GM12878 (cell line): ENCODE results near the gene PLA2G12B. TPM values are rescaled to one million over a fixed set of nuclear protein-coding genes. Genes with fewer than 3 reads are reported as not detected.
A peak's percentile ranks its signal among the peaks of the same experiment; 100 is the strongest.

ENCODE experiments used
- ATAC-seq: fragments of 200-7000 bp; cut with Tn5 transposase; 3 replicates; pipeline ENCODE4 v1.9.1; 2020; ENCODE audit warnings: mild to moderate bottlenecking, moderate library complexity
- BruUV-seq: library from RNA; stranded (reverse); fragments of 400-500 nt; replicated peaks from 2 replicates; lab custom pipeline; 2021; lab: Mats Ljungman, UMichigan
- CTCF ChIA-PET: fragments of 300-600 bp; sonication (Branson Sonifier 250); formaldehyde crosslinking; extraction: SDS; loops from one replicate; lab custom pipeline; 2021; ENCODE audit warnings: inconsistent platforms; lab: Yijun Ruan, JAX
- POLR2A ChIA-PET: fragments of 350-600 bp; formaldehyde crosslinking; extraction: SDS; loops from one replicate; lab custom pipeline; 2021; ENCODE audit warnings: inconsistent platforms; lab: Charles Lee
- RAD21 ChIA-PET: fragments of 300-600 bp; sonication (Branson Sonifier 250); formaldehyde crosslinking; loops from one replicate; lab custom pipeline; 2023; ENCODE audit warnings: antibody characterized with exemption; ENCODE audit not compliant: unreplicated experiment; lab: Charles Lee
- SMC1A ChIA-PET: fragments of 300-600 bp; sonication (Branson Sonifier 250); formaldehyde crosslinking; loops from one replicate; lab custom pipeline; 2023; ENCODE audit not compliant: unreplicated experiment, uncharacterized antibody; lab: Charles Lee
- DNase-seq: peaks from one replicate; pipeline ENCODE4 v3.0.0-alpha.2; 2011; ENCODE audit warnings: low read depth, low spot score
- FAIRE-seq: peaks from 3 replicates; lab custom pipeline; 2011; peaks lifted over from hg19 to GRCh38; lab: Jason Lieb, UNC
- H2AFZ ChIP-seq: 2 replicates; pipeline ENCODE4 v1.6.0; 2011; ENCODE audit warnings: low read depth, low read length, control low read depth; ENCODE audit not compliant: control insufficient read depth
- H3K27ac ChIP-seq: 2 replicates; pipeline ENCODE4 v1.5.1; 2011; ENCODE audit warnings: control low read depth; ENCODE audit not compliant: control insufficient read depth, insufficient read depth
- H3K27me3 ChIP-seq, 2 experiments: replicated peaks in 1 of 2; 2 replicates each; pipeline versions ENCODE4 v1.6.0 to v1.6.1; 2011; ENCODE audit warnings: low read length in 1 of 2; ENCODE audit not compliant: control insufficient read depth in 2 of 2, insufficient read depth in 2 of 2
- H3K36me3 ChIP-seq, 2 experiments: 2 replicates each; pipeline ENCODE4 v1.5.1; 2011; ENCODE audit warnings: low read length in 1 of 2; ENCODE audit not compliant: control insufficient read depth in 2 of 2, insufficient read depth in 2 of 2
- H3K4me1 ChIP-seq: 2 replicates; pipeline ENCODE4 v1.6.1; 2011; ENCODE audit warnings: mild to moderate bottlenecking, low read length, moderate library complexity, mixed read lengths; ENCODE audit not compliant: control insufficient read depth, insufficient read depth
- H3K4me2 ChIP-seq: 2 replicates; pipeline ENCODE4 v1.6.0; 2011; ENCODE audit warnings: control low read depth; ENCODE audit not compliant: control insufficient read depth, insufficient read depth
- H3K4me3 ChIP-seq: fragments of 200-600 bp; sonication (generic); 2 replicates; pipeline ENCODE4 v1.5.1; 2016
- H3K79me2 ChIP-seq: 2 replicates; pipeline ENCODE4 v1.6.0; 2011; ENCODE audit warnings: low read length; ENCODE audit not compliant: control insufficient read depth, insufficient read depth
- H3K9ac ChIP-seq: 2 replicates; pipeline ENCODE4 v1.8.0; 2011; ENCODE audit warnings: low read length, control low read depth, mixed read lengths; ENCODE audit not compliant: control insufficient read depth, insufficient read depth
- H3K9me3 ChIP-seq: replicated peaks from 3 replicates; pipeline ENCODE4 v1.5.1; 2011; ENCODE audit warnings: mild to moderate bottlenecking, low read length; ENCODE audit not compliant: control insufficient read depth, insufficient read depth
- H4K20me1 ChIP-seq: 2 replicates; pipeline ENCODE4 v1.6.0; 2011; ENCODE audit not compliant: control insufficient read depth, insufficient read depth
- BCL11A ChIP-seq: IDR thresholded peaks from 2 replicates; pipeline ENCODE4 v1.6.1; 2011; ENCODE audit warnings: low read depth, low read length
- CBX5 ChIP-seq: sonication (generic); IDR thresholded peaks from 2 replicates; pipeline ENCODE4 v1.6.1; 2016; ENCODE audit warnings: low read depth, moderate library complexity, mild to moderate bottlenecking, inconsistent platforms
- CEBPB ChIP-seq, 2 experiments: fragments of 150-350 bp in 1 of 2; IDR thresholded peaks; 2 replicates each; pipeline ENCODE4 v1.6.1; 2012 to 2014; ENCODE audit warnings: low read depth in 2 of 2, low read length in 2 of 2, borderline replicate concordance in 1 of 2, inconsistent platforms in 1 of 2
- CHD2 ChIP-seq: IDR thresholded peaks from 2 replicates; pipeline ENCODE4 v1.6.1; 2011; ENCODE audit warnings: low read depth, low read length, improper control_type of control experiment, borderline replicate concordance
- EP300 ChIP-seq, 2 experiments: fragments of 150-350 bp in 1 of 2; IDR thresholded peaks; 2 replicates each; pipeline ENCODE4 v1.6.1; 2011 to 2012; ENCODE audit warnings: low read depth in 2 of 2, low read length in 2 of 2, borderline replicate concordance in 1 of 2, improper control_type of control experiment in 1 of 2, inconsistent platforms in 1 of 2; ENCODE audit not compliant: control insufficient read depth in 1 of 2
- FOXM1 ChIP-seq: IDR thresholded peaks from 2 replicates; pipeline ENCODE4 v1.6.1; 2012; ENCODE audit warnings: low read depth, mild to moderate bottlenecking, inconsistent platforms, low read length, moderate library complexity
- ZBTB40 ChIP-seq: fragments of 450-650 bp; IDR thresholded peaks from 2 replicates; pipeline ENCODE4 v1.6.1; 2016; ENCODE audit warnings: mild to moderate bottlenecking, moderate library complexity, borderline replicate concordance
- in situ Hi-C: fragments of 300-500 bp; cut with MboI; formaldehyde crosslinking; loops from 9 replicates; pipeline ENCODE4 v1.14.3; 2018; ENCODE audit warnings: mixed read lengths
- intact Hi-C: fragments of 100-400 bp; cut with micrococcal nuclease; formaldehyde crosslinking; loops from one replicate; pipeline ENCODE4 v1.14.2; 2022; ENCODE audit not compliant: unreplicated experiment
- polyA plus RNA-seq, 11 experiments: library from polyadenylated mRNA; depleted of rRNA in 4 of 11; unstranded in 6 of 11; stranded (reverse) in 5 of 11; fragments of >200 nt; fragmentation: Nextera tagmentation in 4 of 11; fragmentation: Illumina TruSeq in 1 of 11; extraction: Ambion mirVana in 4 of 11; extraction: Trizol in 1 of 11; gene quantifications; 1 replicate in 1 of 11; 2 replicates in 10 of 11; pipeline versions ENCODE4 v1.2.1 to v1.2.3, GENCODE V29; 2011 to 2016; ENCODE audit warnings: inconsistent platforms in 2 of 11, missing spikeins in 2 of 11, low read depth in 1 of 11
- total RNA-seq, 4 experiments: library from RNA; depleted of rRNA in 3 of 4; stranded (reverse); fragments of >200 nt in 3 of 4; fragmentation: Illumina TruSeq in 1 of 4; extraction: Trizol in 1 of 4; gene quantifications; 2 replicates each; pipeline versions ENCODE4 v1.2.1 to v1.2.3, GENCODE V29; 2013 to 2021
- TF ChIP-seq, protein P1 (sequence below): IDR thresholded peaks from 2 replicates; pipeline ENCODE4 v1.6.1; 2012; ENCODE audit warnings: low read depth, low read length, improper control_type of control experiment

Gene PLA2G12B
- total and polyA plus RNA-seq, 10 of the 15 experiments (the other 5 are each of a cell fraction or from before 2014, with no cell fraction given), result not detected

DNA sequence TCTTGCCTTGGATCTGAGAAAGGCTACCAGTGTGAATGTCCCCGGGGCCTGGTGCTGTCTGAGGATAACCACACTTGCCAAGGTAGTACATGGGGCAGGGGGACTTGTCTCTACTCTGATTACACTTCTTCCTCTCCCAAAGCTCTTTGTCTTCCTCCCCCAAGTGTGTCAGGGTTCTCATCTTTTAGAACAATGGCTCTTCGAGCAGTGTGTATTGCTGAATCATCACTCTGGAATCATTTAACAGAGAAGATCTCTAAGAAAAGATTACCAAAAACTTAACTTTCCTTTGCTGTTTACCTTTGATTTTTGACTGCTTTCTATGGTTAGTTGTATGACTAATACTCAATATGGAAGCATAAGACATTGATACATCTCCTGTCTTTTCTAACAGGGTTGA, 42.8 kb downstream of the PLA2G12B start (continued):
- TF ChIP-seq, protein P1, sequence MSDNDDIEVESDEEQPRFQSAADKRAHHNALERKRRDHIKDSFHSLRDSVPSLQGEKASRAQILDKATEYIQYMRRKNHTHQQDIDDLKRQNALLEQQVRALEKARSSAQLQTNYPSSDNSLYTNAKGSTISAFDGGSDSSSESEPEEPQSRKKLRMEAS, result no peak
- no peak for TF ChIP-seq CHD2
- no peak for TF ChIP-seq CEBPB (IDR thresholded peaks at IDR 0.05; ENCODE audit: borderline replicate concordance in 1 of 2, low read depth in 2 of 2, low read length in 2 of 2)
- TF ChIP-seq EP300 (IDR thresholded peaks at IDR 0.05; ENCODE audit: borderline replicate concordance in 1 of 2, control insufficient read depth in 1 of 2, low read depth in 2 of 2, low read length in 2 of 2), result no peak
- no peak for TF ChIP-seq CBX5
- no peak for TF ChIP-seq BCL11A

GRCh38 chr10:72910705-72911104, 43.9 kb downstream of the PLA2G12B start:
- ATAC-seq, result no peak
- ChIA-PET CTCF (interaction anchor here (2.1 kb wide), 1 partner anchor 10 kb away, joined by 6 read pairs; no protein-coding TSS in a partner anchor), SMC1A (no interaction called here), POLR2A (no interaction called here), RAD21 (no interaction called here)
- H3K36me3 ChIP-seq, result no peaks in the 10 kb centered on the region
- no peaks in the 10 kb centered on the region for H3K79me2 ChIP-seq
- BruUV-seq, result no TSS peak
- FAIRE-seq, result no peak
- no peak overlapping the region for H2AFZ ChIP-seq
- H3K4me2 ChIP-seq, result no peak overlapping the region
- intact Hi-C loops, result no loop called here
- H3K4me3 ChIP-seq, result no peak overlapping the region
- H3K27me3 ChIP-seq, result no peaks in the 10 kb centered on the region
- no peak for DNase-seq
- TF ChIP-seq FOXM1, result no peak
- peak; percentile 62 for TF ChIP-seq ZBTB40
- TF ChIP-seq, all 136 proteins: peak for 1
- Histone ChIP-seq H4K20me1 (no peaks in the 10 kb centered on the region), H3K27ac (no peak overlapping the region), H3K9me3 (no peaks in the 10 kb centered on the region), H3K4me1 (no peaks in the 10 kb centered on the region), H3K9ac (no peak overlapping the region)
- in situ Hi-C loops, result no loop called here
